Skeletal muscle tissue (tissue), 4 donors: ENCODE measurements around the gene THAP5. TPM values are rescaled to one million over a fixed set of nuclear protein-coding genes. Genes with fewer than 3 reads are reported as not detected.
"Not testable (repeated sequence)": the region's sequence is repeated elsewhere in the genome, so short reads cannot be mapped to it uniquely, and the experiment has no call there.

Source experiments
- H3K27ac ChIP-seq: one replicate; pipeline ENCODE4 v1.7.0; 2013; ENCODE audit warnings: mild to moderate bottlenecking, low read depth, low read length, inconsistent platforms
- H3K27me3 ChIP-seq, 3 donors: one replicate each; pipeline ENCODE4 v1.7.0; 2013; ENCODE audit warnings: low read length in 3 of 3; ENCODE audit not compliant: control insufficient read depth in 3 of 3, insufficient read depth in 3 of 3
- H3K36me3 ChIP-seq, 3 donors: one replicate each; pipeline ENCODE4 v1.7.0; 2013; ENCODE audit warnings: low read length in 3 of 3; ENCODE audit not compliant: control insufficient read depth in 3 of 3, insufficient read depth in 3 of 3
- H3K4me1 ChIP-seq, 3 donors: one replicate each; pipeline ENCODE4 v1.7.0; 2013; ENCODE audit warnings: low read length in 3 of 3, mild to moderate bottlenecking in 3 of 3; ENCODE audit not compliant: control insufficient read depth in 3 of 3, insufficient read depth in 3 of 3
- H3K4me3 ChIP-seq, 3 donors: one replicate each; pipeline ENCODE4 v1.7.0; 2013; ENCODE audit warnings: low read length in 3 of 3
- H3K9ac ChIP-seq, 3 donors: one replicate each; pipeline ENCODE4 v1.7.0; 2013; ENCODE audit warnings: low read length in 3 of 3, mild to moderate bottlenecking in 3 of 3, moderate library complexity in 2 of 3, low read depth in 1 of 3
- H3K9me3 ChIP-seq, 3 donors: one replicate each; pipeline ENCODE4 v1.7.0; 2013; ENCODE audit warnings: low read length in 3 of 3; ENCODE audit not compliant: control insufficient read depth in 3 of 3
- total RNA-seq: library from RNA; depleted of rRNA; stranded (reverse); fragments of >200 nt; gene quantifications from one replicate; pipeline ENCODE4 v1.2.3, GENCODE V29; 2014
- donor health status: Osteomylitis.

The THAP5 gene
- total RNA-seq, 1 donor from 2014 or later, result 12.0 TPM

GRCh38 chr7:108568801-108569380 lies 615 bp downstream of the THAP5 start:
- Histone ChIP-seq H3K27me3 (no peaks in the 10 kb centered on the region), H3K9me3 (no peaks in the 10 kb centered on the region), H3K4me1 (peaks cover 11 to 26% (median 18%) of the 10 kb centered on the region in 3 donors), H3K9ac (peak overlapping the region; percentile 97 to 99 (median 99)), H3K4me3 (peak overlapping the region; percentile 92 to 98 (median 93)), H3K27ac (peak overlapping the region; percentile 99), H3K36me3 (peaks cover 0 to 21% (median 19%) of the 10 kb centered on the region in 3 donors)

DNA sequence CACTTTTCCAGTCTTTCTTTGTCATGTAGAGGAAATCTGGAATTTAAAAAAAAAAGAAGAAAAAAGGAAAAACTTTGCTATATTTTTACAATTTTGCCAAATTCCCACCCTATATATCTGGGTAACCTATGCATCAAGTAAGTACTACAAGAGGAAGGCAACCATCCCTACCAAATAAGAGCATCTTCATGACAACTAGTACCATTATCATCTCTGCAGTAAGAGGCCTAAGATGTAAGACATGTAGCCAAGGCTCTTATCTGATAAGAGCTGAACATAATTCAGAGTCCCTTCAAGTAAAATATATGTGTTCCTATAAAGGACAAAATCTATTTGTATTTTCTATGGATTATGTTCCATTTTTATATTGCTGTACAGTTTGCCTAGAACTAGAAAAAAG lies 3.5 kb downstream of the THAP5 start:
- H3K27me3 ChIP-seq, result no peaks in the 10 kb centered on the region
- no peak overlapping the region for H3K9ac ChIP-seq
- peaks cover 11 to 18% (median 18%) of the 10 kb centered on the region in 3 donors for H3K4me1 ChIP-seq
- no peak overlapping the region for H3K27ac ChIP-seq
- peaks cover 0 to 9% (median 8%) of the 10 kb centered on the region in 3 donors for H3K36me3 ChIP-seq
- H3K4me3 ChIP-seq, result no peak overlapping the region
- H3K9me3 ChIP-seq, result no peaks in the 10 kb centered on the region

- Histone ChIP-seq H3K27me3 (no peaks in the 10 kb centered on the region), H3K9ac (no peak overlapping the region), H3K36me3 (peaks cover 0 to 9% (median 8%) of the 10 kb centered on the region in 3 donors), H3K4me1 (peaks cover 0 to 4% (median 0%) of the 10 kb centered on the region in 3 donors), H3K4me3 (no peak overlapping the region), H3K27ac (no peak overlapping the region), H3K9me3 (no peaks in the 10 kb centered on the region)
Observed at GRCh38 chr7:108561047-108561619, 8.4 kb downstream of the THAP5 start.

DNA sequence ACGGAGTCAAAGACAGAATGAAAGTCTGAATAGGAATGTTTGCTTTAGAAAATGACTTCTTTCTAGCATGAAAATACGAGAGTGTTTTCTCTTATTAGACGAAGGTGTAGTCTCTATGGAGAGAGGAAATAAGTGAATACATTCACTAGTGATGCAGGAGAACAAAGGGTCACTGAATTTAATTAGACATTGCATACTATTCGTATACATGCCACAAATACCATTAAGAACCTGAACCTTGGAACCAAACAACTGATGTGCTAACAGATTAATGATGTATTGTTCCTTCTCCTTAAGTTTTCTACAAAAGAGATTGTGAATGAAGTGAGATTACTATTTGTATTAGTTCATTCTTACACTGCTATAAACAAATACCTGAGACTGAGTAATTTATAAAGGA lies 10.3 kb downstream of the THAP5 start:
- Histone ChIP-seq H3K4me3 (no peak overlapping the region), H3K27ac (no peak overlapping the region), H3K27me3 (no peaks in the 10 kb centered on the region), H3K9ac (no peak overlapping the region), H3K36me3 (peaks cover 0 to 2% (median 2%) of the 10 kb centered on the region in 3 donors), H3K4me1 (peaks cover 0 to 4% (median 0%) of the 10 kb centered on the region in 3 donors), H3K9me3 (no peaks in the 10 kb centered on the region)

GRCh38 chr7:108557617-108558016 lies 11.9 kb downstream of the THAP5 start:
- H3K4me1 ChIP-seq, result peaks cover 0 to 4% (median 0%) of the 10 kb centered on the region in 3 donors
- no peaks in the 10 kb centered on the region for H3K27me3 ChIP-seq
- no peak overlapping the region for H3K4me3 ChIP-seq
- H3K9me3 ChIP-seq, result no peaks in the 10 kb centered on the region
- no peak overlapping the region for H3K9ac ChIP-seq
- H3K36me3 ChIP-seq, result no peaks in the 10 kb centered on the region
- no peak overlapping the region for H3K27ac ChIP-seq

DNA sequence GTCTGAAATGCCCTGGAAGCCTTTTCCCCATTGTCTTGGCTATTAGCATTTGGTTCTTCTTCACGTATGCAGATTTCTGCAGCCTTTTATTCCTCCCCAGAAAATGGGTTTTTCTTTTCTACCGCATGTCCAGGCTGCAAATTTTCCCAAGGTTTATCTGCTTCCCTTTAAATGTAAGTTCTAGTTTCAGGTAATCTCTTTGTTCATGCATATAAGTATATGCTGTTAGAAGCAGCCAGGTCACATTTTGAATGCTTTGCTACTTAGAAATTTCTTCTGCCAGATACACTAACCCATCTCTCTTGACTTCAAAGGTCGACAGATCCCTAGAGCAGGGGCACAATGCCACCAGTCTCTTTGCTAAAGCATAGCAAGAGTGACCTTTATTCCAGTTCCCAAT lies 12.3 kb downstream of the THAP5 start:
- Histone ChIP-seq H3K27me3 (no peaks in the 10 kb centered on the region), H3K27ac (no peak overlapping the region), H3K4me1 (peaks cover 0 to 4% (median 0%) of the 10 kb centered on the region in 3 donors), H3K9ac (no peak overlapping the region), H3K36me3 (no peaks in the 10 kb centered on the region), H3K9me3 (no peaks in the 10 kb centered on the region), H3K4me3 (no peak overlapping the region)

DNA sequence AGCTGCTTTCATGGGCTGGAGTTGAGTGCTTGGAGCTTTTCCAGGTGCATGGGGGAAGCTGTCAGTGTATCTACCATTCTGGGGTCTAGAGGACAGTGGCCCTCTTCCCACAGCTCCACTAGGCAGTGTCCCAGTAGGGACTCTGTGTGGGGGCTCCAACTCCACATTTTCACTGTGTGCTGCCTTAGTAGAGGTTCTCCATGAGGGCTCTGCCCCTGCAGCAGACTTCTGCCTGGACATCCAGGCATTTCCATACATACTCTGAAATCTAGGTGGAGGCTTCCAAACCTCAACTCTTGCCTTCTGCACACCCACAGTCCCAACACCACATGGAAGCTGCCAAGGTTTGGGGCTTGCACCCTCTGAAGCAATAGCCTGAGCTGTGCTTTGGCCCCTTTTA lies 12.8 kb downstream of the THAP5 start:
- not testable (repeated sequence) for H3K9ac ChIP-seq, H3K27ac ChIP-seq, H3K4me3 ChIP-seq, H3K9me3 ChIP-seq, H3K4me1 ChIP-seq, H3K36me3 ChIP-seq, H3K27me3 ChIP-seq

DNA sequence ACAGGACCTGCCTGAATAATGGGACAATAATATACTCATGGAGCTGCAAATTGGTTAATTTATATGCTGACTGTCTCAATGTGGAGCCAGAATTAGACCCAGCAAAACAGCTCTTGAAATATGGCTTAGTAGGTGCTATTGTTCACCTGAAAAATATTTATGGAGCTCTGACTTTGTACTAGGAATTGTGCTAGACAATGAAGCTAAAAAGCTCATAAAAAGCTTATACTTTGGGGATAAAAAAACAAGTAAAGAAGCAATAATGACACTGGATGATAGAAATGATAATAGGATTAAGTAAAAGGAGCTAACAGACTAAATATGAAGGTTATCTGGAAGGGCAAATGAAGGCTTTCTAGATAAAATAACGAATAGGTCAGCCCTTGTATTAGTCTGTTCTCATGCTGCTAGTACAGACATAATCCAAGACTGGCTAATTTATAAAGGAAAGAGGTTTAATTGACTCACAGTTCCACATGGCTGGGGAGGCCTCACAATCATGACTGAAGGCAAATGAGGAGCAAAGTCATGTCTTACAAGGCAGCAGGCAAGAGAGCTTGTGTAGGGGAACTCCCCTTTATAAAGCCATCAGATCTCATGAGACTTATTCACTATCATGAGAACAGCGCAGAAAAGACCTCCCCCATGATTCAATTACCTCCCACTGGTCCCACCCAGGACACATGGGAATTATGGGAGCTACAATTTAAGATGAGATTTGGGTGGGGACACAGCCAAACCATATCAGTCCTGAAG lies 21.2 kb downstream of the THAP5 start:
- not testable (repeated sequence) for H3K36me3 ChIP-seq, H3K9me3 ChIP-seq, H3K4me3 ChIP-seq, H3K4me1 ChIP-seq, H3K9ac ChIP-seq, H3K27ac ChIP-seq, H3K27me3 ChIP-seq

- Histone ChIP-seq H3K9ac (no peak overlapping the region), H3K9me3 (no peaks in the 10 kb centered on the region), H3K4me1 (no peaks in the 10 kb centered on the region), H3K27ac (no peak overlapping the region), H3K4me3 (no peak overlapping the region), H3K27me3 (no peaks in the 10 kb centered on the region), H3K36me3 (no peaks in the 10 kb centered on the region)
Observed at GRCh38 chr7:108541478-108541877, 28.0 kb downstream of the THAP5 start.

DNA sequence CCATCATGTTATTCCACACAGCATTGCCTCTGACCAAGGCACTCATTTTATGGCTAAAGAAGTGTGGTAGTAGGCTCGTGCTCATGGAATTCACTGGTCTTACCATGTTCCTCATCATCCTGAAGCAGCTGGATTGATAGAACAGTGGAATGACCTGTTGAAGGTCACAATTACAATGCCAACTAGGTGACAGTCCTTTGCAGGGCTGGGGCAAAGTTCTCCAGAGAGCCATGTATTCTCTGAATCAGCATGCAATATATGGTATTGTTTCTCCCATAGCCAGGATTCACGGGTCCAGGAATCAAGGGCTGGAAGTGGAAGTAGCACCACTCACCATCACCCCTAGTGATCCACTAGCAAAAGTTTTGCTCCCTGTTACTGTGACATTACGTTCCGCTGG lies 30.8 kb downstream of the THAP5 start:
- not testable (repeated sequence) for H3K4me3 ChIP-seq, H3K27me3 ChIP-seq, H3K36me3 ChIP-seq, H3K4me1 ChIP-seq, H3K9ac ChIP-seq, H3K27ac ChIP-seq, H3K9me3 ChIP-seq
